Measurements from ENCODE around the gene KIAA0753.

KIAA0753 gene

DNA sequence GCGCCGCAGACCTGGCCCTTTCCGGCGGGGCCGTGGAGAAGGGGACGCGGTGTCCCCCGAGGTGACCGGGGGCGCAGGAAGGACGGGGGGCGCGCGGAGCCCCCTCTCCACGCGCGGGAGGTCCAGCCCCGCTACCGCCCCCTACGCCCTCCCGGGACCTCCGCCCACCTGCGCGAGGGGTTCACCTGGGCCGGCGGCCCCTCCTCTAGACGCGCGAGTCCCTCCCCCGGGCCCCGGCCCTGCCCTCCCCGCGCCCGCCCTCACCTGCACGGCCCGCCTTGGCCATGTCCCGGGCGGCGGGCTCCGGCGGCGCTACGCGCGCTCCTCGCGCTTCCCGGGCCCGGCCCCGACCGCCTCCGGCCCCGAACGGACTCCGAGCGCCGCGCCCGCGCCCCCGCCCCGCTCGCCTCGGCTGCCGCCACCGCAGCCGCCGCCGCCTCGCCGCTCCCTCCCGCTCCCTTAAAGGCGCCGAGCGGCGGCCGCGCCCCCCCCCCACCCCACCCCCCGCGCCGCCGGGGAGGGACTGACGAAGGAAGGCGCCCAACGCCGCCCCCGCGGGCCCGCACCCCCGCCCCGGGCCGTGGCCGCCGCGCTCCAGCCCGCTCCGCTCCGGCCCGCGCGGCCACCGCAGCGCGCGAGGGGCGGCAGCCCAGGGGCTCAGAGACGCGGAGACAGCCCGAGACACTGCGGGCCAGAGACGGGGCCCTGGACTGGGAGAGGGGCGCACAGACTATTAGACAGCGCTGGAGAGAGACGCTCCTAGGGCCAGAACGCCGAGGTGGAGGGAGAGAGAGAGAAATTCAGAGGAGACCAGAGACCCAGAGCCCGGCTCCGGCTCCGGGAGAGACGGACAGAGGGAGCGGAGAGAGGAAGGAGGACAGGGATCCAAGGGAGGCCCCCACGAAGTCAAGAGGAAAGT, 84.1 kb downstream of the KIAA0753 start, which contains the start of gene PITPNM3:
Gene PITPNM3, minus strand, starts transcription at position 435 of the 919 bp plus-strand sequence. Its CDS starts 149 bp downstream, at position 286.
- Histone ChIP-seq H3K9ac (ENCODE audit: low read length) (no peak within 1 kb of the TSS), H3K36me3 (ENCODE audit: low read length) (no peaks in the 10 kb centered on the region), H4K20me1 (ENCODE audit: low read depth, low read length) (no peaks in the 10 kb centered on the region), H3K9me3 (ENCODE audit: insufficient read depth, low read length) (no peaks in the 10 kb centered on the region), H3F3A (ENCODE audit: insufficient read depth) (no peaks in the 10 kb centered on the region), H3K4me3 (ENCODE audit: insufficient read depth, low read length, poor library complexity, severe bottlenecking) (no peak within 1 kb of the TSS), H3K9me2 (replicated peaks; ENCODE audit: insufficient read depth, low read length) (no peaks in the 10 kb centered on the region), H2AFZ (ENCODE audit: low read depth, low read length, severe bottlenecking) (no peak within 1 kb of the TSS), H3K79me2 (ENCODE audit: insufficient read depth, low read length) (no peaks in the 10 kb centered on the region), H3K27ac (ENCODE audit: low read depth, low read length) (no peak within 1 kb of the TSS), H3K4me2 (ENCODE audit: low read depth, low read length, poor library complexity, severe bottlenecking) (no peak within 1 kb of the TSS), H3K27me3 (ENCODE audit: low read length) (no peaks in the 10 kb centered on the region)
- TF ChIP-seq, protein P1, sequence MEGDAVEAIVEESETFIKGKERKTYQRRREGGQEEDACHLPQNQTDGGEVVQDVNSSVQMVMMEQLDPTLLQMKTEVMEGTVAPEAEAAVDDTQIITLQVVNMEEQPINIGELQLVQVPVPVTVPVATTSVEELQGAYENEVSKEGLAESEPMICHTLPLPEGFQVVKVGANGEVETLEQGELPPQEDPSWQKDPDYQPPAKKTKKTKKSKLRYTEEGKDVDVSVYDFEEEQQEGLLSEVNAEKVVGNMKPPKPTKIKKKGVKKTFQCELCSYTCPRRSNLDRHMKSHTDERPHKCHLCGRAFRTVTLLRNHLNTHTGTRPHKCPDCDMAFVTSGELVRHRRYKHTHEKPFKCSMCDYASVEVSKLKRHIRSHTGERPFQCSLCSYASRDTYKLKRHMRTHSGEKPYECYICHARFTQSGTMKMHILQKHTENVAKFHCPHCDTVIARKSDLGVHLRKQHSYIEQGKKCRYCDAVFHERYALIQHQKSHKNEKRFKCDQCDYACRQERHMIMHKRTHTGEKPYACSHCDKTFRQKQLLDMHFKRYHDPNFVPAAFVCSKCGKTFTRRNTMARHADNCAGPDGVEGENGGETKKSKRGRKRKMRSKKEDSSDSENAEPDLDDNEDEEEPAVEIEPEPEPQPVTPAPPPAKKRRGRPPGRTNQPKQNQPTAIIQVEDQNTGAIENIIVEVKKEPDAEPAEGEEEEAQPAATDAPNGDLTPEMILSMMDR (IDR thresholded peaks at IDR 0.05; ENCODE audit: insufficient read depth, low read length, poor library complexity, severe bottlenecking): no peak
- TF ChIP-seq EZH2phosphoT487 (conservative IDR thresholded peaks at IDR 0.05; ENCODE audit: low read length): no peak

DNA sequence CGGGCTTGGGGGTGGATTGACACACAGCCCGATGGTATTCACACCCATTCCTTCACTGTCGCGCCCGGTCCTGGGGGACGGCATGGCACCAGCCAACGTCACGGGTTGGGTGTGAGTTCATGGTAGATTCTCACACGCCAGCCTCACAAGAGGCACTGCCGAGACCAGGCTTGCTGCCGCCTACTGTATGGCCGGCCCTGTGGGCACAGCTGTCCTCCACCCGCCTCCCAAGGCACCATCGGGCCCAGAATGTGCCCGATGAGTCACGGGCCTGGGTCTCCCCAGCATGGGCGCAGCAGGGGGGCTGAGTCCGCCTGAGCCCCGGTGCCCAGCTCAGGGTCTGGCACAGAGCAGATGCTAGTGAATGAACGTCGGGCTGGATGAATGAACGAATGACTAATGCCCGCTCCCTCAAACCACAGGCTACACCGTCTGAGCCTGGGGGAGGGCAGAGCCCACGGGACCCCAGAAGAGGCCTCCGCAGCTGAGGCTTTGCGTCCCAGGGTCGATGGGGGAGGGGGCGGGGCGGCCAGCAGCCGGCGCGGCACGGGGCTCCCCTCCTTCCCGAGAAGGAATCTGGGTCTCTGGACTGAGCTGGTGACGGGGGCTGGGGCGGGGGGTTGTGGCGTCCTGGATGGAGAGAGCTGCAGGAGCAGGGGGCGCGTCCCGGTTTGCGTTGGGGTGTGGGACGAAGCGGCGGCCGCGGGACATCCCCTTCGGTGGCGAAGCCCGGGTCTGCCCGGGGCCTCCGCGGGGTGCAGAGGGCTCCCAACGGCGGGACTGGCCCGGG, 85.0 kb downstream of the KIAA0753 start:
- TF ChIP-seq EZH2phosphoT487 (conservative IDR thresholded peaks at IDR 0.05; ENCODE audit: low read length): no peak
- TF ChIP-seq, protein P1 (IDR thresholded peaks at IDR 0.05; ENCODE audit: insufficient read depth, low read length, poor library complexity, severe bottlenecking): no peak
- H4K20me1 ChIP-seq (ENCODE audit: low read depth, low read length): no peaks in the 10 kb centered on the region
- no peaks in the 10 kb centered on the region for H3K36me3 ChIP-seq (ENCODE audit: low read length)
- no peaks in the 10 kb centered on the region for H3K27me3 ChIP-seq (ENCODE audit: low read length)
- no peak overlapping the region for H2AFZ ChIP-seq (ENCODE audit: low read depth, low read length, severe bottlenecking)
- H3F3A ChIP-seq (ENCODE audit: insufficient read depth): no peaks in the 10 kb centered on the region
- no peaks in the 10 kb centered on the region for H3K79me2 ChIP-seq (ENCODE audit: insufficient read depth, low read length)
- no peak overlapping the region for H3K4me2 ChIP-seq (ENCODE audit: low read depth, low read length, poor library complexity, severe bottlenecking)
- H3K9ac ChIP-seq (ENCODE audit: low read length): no peak overlapping the region
- H3K9me3 ChIP-seq (ENCODE audit: insufficient read depth, low read length): no peaks in the 10 kb centered on the region
- no peak overlapping the region for H3K27ac ChIP-seq (ENCODE audit: low read depth, low read length)
- no peak overlapping the region for H3K4me3 ChIP-seq (ENCODE audit: insufficient read depth, low read length, poor library complexity, severe bottlenecking)
- no peaks in the 10 kb centered on the region for H3K9me2 ChIP-seq (replicated peaks; ENCODE audit: insufficient read depth, low read length)

DNA sequence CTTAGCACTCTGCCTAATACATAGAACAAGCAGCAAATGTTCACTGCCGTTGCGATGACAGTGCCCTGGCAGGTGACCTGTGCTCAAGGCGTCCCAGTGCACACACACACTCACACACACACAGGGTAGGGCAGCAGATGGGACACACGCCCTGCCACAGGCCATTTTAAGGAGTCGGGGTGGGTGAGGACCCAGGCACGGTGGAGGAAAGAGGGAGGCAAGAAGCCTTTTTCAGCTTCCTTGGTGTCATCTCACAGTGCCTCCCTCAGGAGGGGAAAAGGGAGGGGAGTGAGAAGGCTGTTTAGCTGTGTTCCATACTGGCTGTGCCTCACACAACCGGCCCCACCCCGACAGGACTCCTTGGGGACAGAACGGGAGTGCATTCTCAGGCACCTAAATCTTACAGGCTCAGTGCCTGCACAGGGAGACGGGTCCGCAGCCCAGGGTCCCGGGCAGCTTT, 85.6 kb downstream of the KIAA0753 start:
- no peak overlapping the region for H3K4me3 ChIP-seq (ENCODE audit: insufficient read depth, low read length, poor library complexity, severe bottlenecking)
- H3F3A ChIP-seq (ENCODE audit: insufficient read depth): no peaks in the 10 kb centered on the region
- H3K9me3 ChIP-seq (ENCODE audit: insufficient read depth, low read length): no peaks in the 10 kb centered on the region
- no peaks in the 10 kb centered on the region for H3K36me3 ChIP-seq (ENCODE audit: low read length)
- no peaks in the 10 kb centered on the region for H3K79me2 ChIP-seq (ENCODE audit: insufficient read depth, low read length)
- no peaks in the 10 kb centered on the region for H3K27me3 ChIP-seq (ENCODE audit: low read length)
- no peak overlapping the region for H3K27ac ChIP-seq (ENCODE audit: low read depth, low read length)
- no peak overlapping the region for H2AFZ ChIP-seq (ENCODE audit: low read depth, low read length, severe bottlenecking)
- H4K20me1 ChIP-seq (ENCODE audit: low read depth, low read length): no peaks in the 10 kb centered on the region
- TF ChIP-seq, protein P1 (IDR thresholded peaks at IDR 0.05; ENCODE audit: insufficient read depth, low read length, poor library complexity, severe bottlenecking): no peak
- TF ChIP-seq EZH2phosphoT487 (conservative IDR thresholded peaks at IDR 0.05; ENCODE audit: low read length): no peak
- H3K9me2 ChIP-seq (replicated peaks; ENCODE audit: insufficient read depth, low read length): no peaks in the 10 kb centered on the region
- no peak overlapping the region for H3K4me2 ChIP-seq (ENCODE audit: low read depth, low read length, poor library complexity, severe bottlenecking)
- no peak overlapping the region for H3K9ac ChIP-seq (ENCODE audit: low read length)
